ENCODE data around the gene CSAG3. TPM values are rescaled to one million over a fixed set of nuclear protein-coding genes. Genes with fewer than 3 reads are reported as not detected.
A peak's percentile ranks its signal among the peaks of the same experiment; 100 is the strongest.
"Not testable (repeated sequence)": the region's sequence is repeated elsewhere in the genome, so short reads cannot be mapped to it uniquely, and the experiment has no call there.

Gene CSAG3
- total RNA-seq = not detected
- polyA plus RNA-seq = not detected

- H3K36me3 ChIP-seq (ENCODE audit: insufficient read depth, low read length); H3K27me3 Mint-ChIP-seq; H3K36me3 Mint-ChIP-seq; H3K27ac ChIP-seq (ENCODE audit: low read depth, low read length); H3K4me3 ChIP-seq (ENCODE audit: low read length); H3K4me3 Mint-ChIP-seq; H3K9me3 Mint-ChIP-seq; H3K4me1 Mint-ChIP-seq; DNase-seq; POLR2A ChIA-PET; H3K4me1 ChIP-seq (ENCODE audit: insufficient read depth, low read length); CTCF ChIA-PET; H3K27me3 ChIP-seq (ENCODE audit: insufficient read depth, low read length, poor library complexity, severe bottlenecking); H3K27ac Mint-ChIP-seq; H3K9me3 ChIP-seq (ENCODE audit: low read length): not testable (repeated sequence)
Observed at GRCh38 chrX:152758918-152759317, at the start of gene CSAG3. Gene CSAG3, plus strand, starts transcription at chrX:152759218.

GRCh38 chrX:152713195-152713594 is 45.8 kb upstream of the CSAG3 start:
- H3K4me3 Mint-ChIP-seq; POLR2A ChIA-PET; H3K4me1 Mint-ChIP-seq; H3K36me3 Mint-ChIP-seq; H3K9me3 ChIP-seq (ENCODE audit: low read length); H3K27me3 Mint-ChIP-seq; H3K4me3 ChIP-seq (ENCODE audit: low read length); DNase-seq; H3K27ac Mint-ChIP-seq; CTCF ChIA-PET; H3K4me1 ChIP-seq (ENCODE audit: insufficient read depth, low read length); H3K27ac ChIP-seq (ENCODE audit: low read depth, low read length); H3K36me3 ChIP-seq (ENCODE audit: insufficient read depth, low read length); H3K27me3 ChIP-seq (ENCODE audit: insufficient read depth, low read length, poor library complexity, severe bottlenecking); H3K9me3 Mint-ChIP-seq: not testable (repeated sequence)

- POLR2A ChIA-PET; H3K4me3 Mint-ChIP-seq; H3K4me1 Mint-ChIP-seq; H3K27ac ChIP-seq (ENCODE audit: low read depth, low read length); H3K4me3 ChIP-seq (ENCODE audit: low read length); H3K27ac Mint-ChIP-seq; H3K4me1 ChIP-seq (ENCODE audit: insufficient read depth, low read length); DNase-seq; H3K36me3 Mint-ChIP-seq; H3K9me3 ChIP-seq (ENCODE audit: low read length); H3K9me3 Mint-ChIP-seq; H3K27me3 ChIP-seq (ENCODE audit: insufficient read depth, low read length, poor library complexity, severe bottlenecking); H3K36me3 ChIP-seq (ENCODE audit: insufficient read depth, low read length); H3K27me3 Mint-ChIP-seq; CTCF ChIA-PET: not testable (repeated sequence)
Observed at GRCh38 chrX:152713815-152714787, 44.9 kb upstream of the CSAG3 start, which contains the start of gene MAGEA2B. Gene MAGEA2B, plus strand, starts transcription at chrX:152714628. Its CDS starts 2,479 bp downstream, at chrX:152717107.

GRCh38 chrX:152725409-152725808 is 33.6 kb upstream of the CSAG3 start:
- Histone ChIP-seq H3K4me1 (ENCODE audit: insufficient read depth, low read length) (no peaks in the 10 kb centered on the region), H3K27ac (ENCODE audit: low read depth, low read length) (no peak overlapping the region), H3K36me3 (ENCODE audit: insufficient read depth, low read length) (no peaks in the 10 kb centered on the region), H3K4me3 (ENCODE audit: low read length) (no peak overlapping the region), H3K27me3 (ENCODE audit: insufficient read depth, low read length, poor library complexity, severe bottlenecking) (no peaks in the 10 kb centered on the region), H3K9me3 (ENCODE audit: low read length) (no peaks in the 10 kb centered on the region)
- CTCF ChIA-PET = no interaction called here
- POLR2A ChIA-PET = no interaction called here
- no peak overlapping the region for H3K4me3 Mint-ChIP-seq
- H3K27ac Mint-ChIP-seq = no peak overlapping the region
- H3K27me3 Mint-ChIP-seq = peaks cover 1 to 7% of the 10 kb centered on the region in 2 donors
- H3K9me3 Mint-ChIP-seq = peaks cover 0 to 2% (median 0%) of the 10 kb centered on the region in 5 donors
- no peaks in the 10 kb centered on the region for H3K36me3 Mint-ChIP-seq
- no peaks in the 10 kb centered on the region for H3K4me1 Mint-ChIP-seq
- no peak for DNase-seq

GRCh38 chrX:152733261-152733975 is 25.6 kb upstream of the CSAG3 start, which contains the start of the genes CSAG1 and MAGEA12:
Gene CSAG1, minus strand, starts transcription at chrX:152733721. Its CDS starts 1,261 bp downstream, at chrX:152732460.
Gene MAGEA12, plus strand, starts transcription at chrX:152733757. Its CDS starts 2,405 bp downstream, at chrX:152736162.
- H3K27ac Mint-ChIP-seq = no peak within 1 kb of the TSS
- H3K9me3 ChIP-seq (ENCODE audit: low read length) = no peaks in the 10 kb centered on the region

GRCh38 chrX:152734143-152734858 is 24.7 kb upstream of the CSAG3 start:
- H3K4me1 ChIP-seq (ENCODE audit: insufficient read depth, low read length); CTCF ChIA-PET; H3K4me1 Mint-ChIP-seq; DNase-seq; H3K27me3 Mint-ChIP-seq; H3K36me3 ChIP-seq (ENCODE audit: insufficient read depth, low read length); H3K9me3 ChIP-seq (ENCODE audit: low read length); H3K4me3 ChIP-seq (ENCODE audit: low read length); POLR2A ChIA-PET; H3K4me3 Mint-ChIP-seq; H3K36me3 Mint-ChIP-seq; H3K9me3 Mint-ChIP-seq; H3K27me3 ChIP-seq (ENCODE audit: insufficient read depth, low read length, poor library complexity, severe bottlenecking); H3K27ac Mint-ChIP-seq: not testable (repeated sequence)
- peak overlapping the region; percentile 31 for H3K27ac ChIP-seq (ENCODE audit: low read depth, low read length)

More at GRCh38 chrX:152733261-152733975, 25.6 kb upstream of the CSAG3 start, which contains the start of the genes CSAG1 and MAGEA12:
- ChIA-PET POLR2A (no interaction called here), CTCF (no interaction called here)
- H3K36me3 ChIP-seq (ENCODE audit: insufficient read depth, low read length) = no peaks in the 10 kb centered on the region
- no peaks in the 10 kb centered on the region for H3K4me1 ChIP-seq (ENCODE audit: insufficient read depth, low read length)
- no peak for DNase-seq
- peak within 1 kb of the TSS; percentile 38 for H3K27ac ChIP-seq (ENCODE audit: low read depth, low read length)
- no peaks in the 10 kb centered on the region for H3K9me3 Mint-ChIP-seq
- no peaks in the 10 kb centered on the region for H3K4me1 Mint-ChIP-seq
- peaks cover 0 to 1% of the 10 kb centered on the region in 2 donors for H3K27me3 Mint-ChIP-seq
- H3K27me3 ChIP-seq (ENCODE audit: insufficient read depth, low read length, poor library complexity, severe bottlenecking) = no peaks in the 10 kb centered on the region
- no peak within 1 kb of the TSS for H3K4me3 Mint-ChIP-seq
- H3K36me3 Mint-ChIP-seq = no peaks in the 10 kb centered on the region
- H3K4me3 ChIP-seq (ENCODE audit: low read length) = no peak within 1 kb of the TSS

GRCh38 chrX:152735101-152735500 is 23.9 kb upstream of the CSAG3 start:
- Histone ChIP-seq H3K4me1 (ENCODE audit: insufficient read depth, low read length) (no peaks in the 10 kb centered on the region), H3K27ac (ENCODE audit: low read depth, low read length) (no peak overlapping the region), H3K4me3 (ENCODE audit: low read length) (no peak overlapping the region), H3K36me3 (ENCODE audit: insufficient read depth, low read length) (no peaks in the 10 kb centered on the region), H3K27me3 (ENCODE audit: insufficient read depth, low read length, poor library complexity, severe bottlenecking) (no peaks in the 10 kb centered on the region), H3K9me3 (ENCODE audit: low read length) (no peaks in the 10 kb centered on the region)
- H3K27me3 Mint-ChIP-seq = no peaks in the 10 kb centered on the region
- H3K9me3 Mint-ChIP-seq = no peaks in the 10 kb centered on the region
- no peak overlapping the region for H3K4me3 Mint-ChIP-seq
- ChIA-PET POLR2A (no interaction called here), CTCF (no interaction called here)
- no peaks in the 10 kb centered on the region for H3K4me1 Mint-ChIP-seq
- H3K27ac Mint-ChIP-seq = no peak overlapping the region
- no peak for DNase-seq
- no peaks in the 10 kb centered on the region for H3K36me3 Mint-ChIP-seq

Data from CD8-positive, alpha-beta memory T cell (primary cell).